K562 (cell line): ENCODE data around the gene THEM5. TPM values are rescaled to one million over a fixed set of nuclear protein-coding genes. Genes with fewer than 3 reads are reported as not detected.

Source experiments
- ATF7 ChIP-seq: fragments of 450-650 bp; IDR thresholded peaks from 2 replicates; pipeline ENCODE4 v1.7.1; 2014; ENCODE audit warnings: mild to moderate bottlenecking, moderate library complexity
- DIDO1 ChIP-seq: fragments of 450-650 bp; IDR thresholded peaks from 2 replicates; pipeline ENCODE4 v1.6.1; 2016; ENCODE audit warnings: low read depth, missing biosample characterization, missing genetic modification characterization
- DNMT1 ChIP-seq: fragments of 450-650 bp; IDR thresholded peaks from 2 replicates; pipeline ENCODE4 v1.6.1; 2016; ENCODE audit warnings: antibody characterized with exemption, mild to moderate bottlenecking
- FOSL1 ChIP-seq: fragments of 200-800 bp; sonication (Bioruptor generic); conservative IDR thresholded peaks from 2 replicates; pipeline ENCODE4 v1.6.1; 2016; ENCODE audit warnings: missing genetic modification characterization, missing compliant biosample characterization
- HIVEP1 ChIP-seq: fragments of 250-450 bp; sonication (Bioruptor Pico); IDR thresholded peaks from 2 replicates; pipeline ENCODE4 v1.4.0; 2020; ENCODE audit warnings: mild to moderate bottlenecking
- PHB2 ChIP-seq: fragments of 450-650 bp; IDR thresholded peaks from 2 replicates; pipeline ENCODE4 v1.6.1; 2017; ENCODE audit warnings: low read depth
- POLR2H ChIP-seq: IDR thresholded peaks from 2 replicates; pipeline ENCODE4 v1.6.1; 2016; ENCODE audit warnings: missing genetic modification characterization, low read depth, mild to moderate bottlenecking, control low read depth, missing compliant biosample characterization, moderate library complexity
- RBM22 ChIP-seq: fragments of 200-400 bp; formaldehyde crosslinking; IDR thresholded peaks from 2 replicates; pipeline ENCODE4 v1.6.1; 2018; ENCODE audit warnings: low read length, low read depth; ENCODE audit not compliant: poor library complexity, severe bottlenecking
- SAP30 ChIP-seq: fragments of 200-600 bp; sonication (generic); IDR thresholded peaks from 2 replicates; pipeline ENCODE4 v1.6.1; 2012; ENCODE audit warnings: borderline replicate concordance, low read depth, mild to moderate bottlenecking, moderate library complexity, low read length, control low read depth, inconsistent platforms; ENCODE audit not compliant: insufficient read depth, poor library complexity, severe bottlenecking
- TCF3 ChIP-seq: sonication (generic); formaldehyde crosslinking; IDR thresholded peaks from 2 replicates; pipeline ENCODE4 v1.4.0; 2020; ENCODE audit warnings: mild to moderate bottlenecking, missing genetic modification reagents
- TFAM ChIP-seq: fragments of 250-450 bp; sonication (Bioruptor Pico); conservative IDR thresholded peaks from 2 replicates; pipeline ENCODE4 v1.5.0; 2021; ENCODE audit warnings: mild to moderate bottlenecking, moderate library complexity
- ZC3H4 ChIP-seq: sonication (generic); formaldehyde crosslinking; IDR thresholded peaks from 2 replicates; pipeline ENCODE4 v1.9.0; 2021; ENCODE audit warnings: missing genetic modification reagents, borderline replicate concordance
- ZFP30 ChIP-seq: fragments of 250-450 bp; sonication (Bioruptor Pico); IDR thresholded peaks from 2 replicates; pipeline ENCODE4 v1.8.0; 2022; ENCODE audit warnings: moderate library complexity, mild to moderate bottlenecking, inconsistent platforms, borderline replicate concordance
- ZNF140 ChIP-seq: fragments of 250-450 bp; sonication (Bioruptor Pico); IDR thresholded peaks from 2 replicates; pipeline ENCODE4 v1.8.0; 2021; ENCODE audit warnings: moderate library complexity, mild to moderate bottlenecking, inconsistent platforms
- ZNF184 ChIP-seq: sonication (generic); formaldehyde crosslinking; IDR thresholded peaks from 2 replicates; pipeline ENCODE4 v1.5.0; 2020; ENCODE audit warnings: missing genetic modification reagents
- ZNF311 ChIP-seq: fragments of 250-450 bp; sonication (Bioruptor Pico); IDR thresholded peaks from 2 replicates; pipeline ENCODE4 v1.4.0; 2020; ENCODE audit warnings: mild to moderate bottlenecking, moderate library complexity
- ZNF507 ChIP-seq: conservative IDR thresholded peaks from 2 replicates; pipeline ENCODE4 v1.6.1; 2017; ENCODE audit warnings: missing genetic modification characterization, missing compliant biosample characterization
- ZNF584 ChIP-seq: fragments of 200-800 bp; sonication (Bioruptor generic); IDR thresholded peaks from 2 replicates; pipeline ENCODE4 v1.6.1; 2016; ENCODE audit warnings: low read depth, mild to moderate bottlenecking, missing genetic modification characterization, missing compliant biosample characterization
- polyA plus RNA-seq, 8 experiments: library from polyadenylated mRNA; depleted of rRNA in 4 of 8; stranded (reverse) in 5 of 8; unstranded in 3 of 8; fragments of >200 nt; fragmentation: Nextera tagmentation in 2 of 8; fragmentation: Illumina TruSeq in 1 of 8; extraction: Ambion mirVana in 2 of 8; extraction: Trizol in 1 of 8; gene quantifications; 2 replicates each; pipeline versions ENCODE4 v1.2.1 to v1.2.3, GENCODE V29; 2011 to 2014; ENCODE audit warnings: inconsistent platforms in 1 of 8, missing spikeins in 1 of 8
- total RNA-seq, 7 experiments: library from RNA; depleted of rRNA in 6 of 7; stranded (reverse); fragments of >200 nt in 6 of 7; fragmentation: Illumina TruSeq in 2 of 7; extraction: Trizol in 2 of 7; gene quantifications; 2 replicates each; pipeline versions ENCODE4 v1.2.1 to v1.2.3, GENCODE V29; 2011 to 2021; ENCODE audit warnings: low replicate concordance in 1 of 7
- TF ChIP-seq, protein P1 (sequence below): fragments of 250-450 bp; sonication (Bioruptor Pico); IDR thresholded peaks from 2 replicates; pipeline ENCODE4 v1.4.0; 2020; ENCODE audit warnings: mild to moderate bottlenecking, moderate library complexity, borderline replicate concordance
- TF ChIP-seq, protein P2 (sequence below): fragments of 450-650 bp; formaldehyde crosslinking; IDR thresholded peaks from 2 replicates; pipeline ENCODE4 v1.4.0; 2022; ENCODE audit warnings: missing genetic modification characterization
- TF ChIP-seq, protein P3 (sequence below): fragments of 450-650 bp; IDR thresholded peaks from 2 replicates; pipeline ENCODE4 v1.7.1; 2018; ENCODE audit warnings: mild to moderate bottlenecking, low read depth; ENCODE audit not compliant: partially characterized antibody

The THEM5 gene
- total and polyA plus RNA-seq, 9 of the 15 experiments (the other 6 are each of a cell fraction or from before 2014, with no cell fraction given) = not detected

DNA sequence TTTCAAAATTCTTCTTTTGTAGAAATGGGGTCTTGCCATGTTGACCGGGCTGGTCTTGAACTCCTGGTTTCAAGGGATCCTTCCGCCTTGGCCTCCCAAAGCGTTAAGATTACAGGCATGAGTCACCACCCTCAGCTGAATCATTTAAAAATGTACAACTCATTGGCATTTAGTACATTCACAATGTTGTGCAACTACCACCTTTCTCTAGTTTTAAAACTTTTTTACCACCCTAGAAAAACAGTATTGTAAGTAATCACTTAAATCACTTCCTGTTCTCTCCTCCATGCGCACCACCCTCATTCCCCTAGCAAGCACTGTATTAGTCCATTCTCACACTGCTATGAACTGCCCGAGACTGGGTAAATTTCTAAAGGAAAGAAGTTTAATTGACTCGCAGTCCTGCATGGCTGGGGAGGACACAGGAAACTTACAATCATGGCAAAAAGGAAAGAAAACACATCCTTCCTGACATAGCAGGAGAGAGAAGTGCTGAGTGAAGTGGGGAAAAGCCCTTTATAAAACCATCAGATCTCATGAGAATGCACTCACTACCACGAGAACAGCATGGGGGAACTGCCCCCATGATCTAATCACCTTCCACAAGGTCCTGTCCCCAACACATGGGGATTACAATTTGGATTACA, 14.4 kb upstream of the THEM5 start (continued):
- TF ChIP-seq, protein P1, sequence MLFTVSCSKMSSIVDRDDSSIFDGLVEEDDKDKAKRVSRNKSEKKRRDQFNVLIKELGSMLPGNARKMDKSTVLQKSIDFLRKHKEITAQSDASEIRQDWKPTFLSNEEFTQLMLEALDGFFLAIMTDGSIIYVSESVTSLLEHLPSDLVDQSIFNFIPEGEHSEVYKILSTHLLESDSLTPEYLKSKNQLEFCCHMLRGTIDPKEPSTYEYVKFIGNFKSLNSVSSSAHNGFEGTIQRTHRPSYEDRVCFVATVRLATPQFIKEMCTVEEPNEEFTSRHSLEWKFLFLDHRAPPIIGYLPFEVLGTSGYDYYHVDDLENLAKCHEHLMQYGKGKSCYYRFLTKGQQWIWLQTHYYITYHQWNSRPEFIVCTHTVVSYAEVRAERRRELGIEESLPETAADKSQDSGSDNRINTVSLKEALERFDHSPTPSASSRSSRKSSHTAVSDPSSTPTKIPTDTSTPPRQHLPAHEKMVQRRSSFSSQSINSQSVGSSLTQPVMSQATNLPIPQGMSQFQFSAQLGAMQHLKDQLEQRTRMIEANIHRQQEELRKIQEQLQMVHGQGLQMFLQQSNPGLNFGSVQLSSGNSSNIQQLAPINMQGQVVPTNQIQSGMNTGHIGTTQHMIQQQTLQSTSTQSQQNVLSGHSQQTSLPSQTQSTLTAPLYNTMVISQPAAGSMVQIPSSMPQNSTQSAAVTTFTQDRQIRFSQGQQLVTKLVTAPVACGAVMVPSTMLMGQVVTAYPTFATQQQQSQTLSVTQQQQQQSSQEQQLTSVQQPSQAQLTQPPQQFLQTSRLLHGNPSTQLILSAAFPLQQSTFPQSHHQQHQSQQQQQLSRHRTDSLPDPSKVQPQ (CRISPR knock-in tag) = no peak
- TF ChIP-seq ZNF584 (CRISPR knock-in tag) = no peak
- TF ChIP-seq, protein P2, sequence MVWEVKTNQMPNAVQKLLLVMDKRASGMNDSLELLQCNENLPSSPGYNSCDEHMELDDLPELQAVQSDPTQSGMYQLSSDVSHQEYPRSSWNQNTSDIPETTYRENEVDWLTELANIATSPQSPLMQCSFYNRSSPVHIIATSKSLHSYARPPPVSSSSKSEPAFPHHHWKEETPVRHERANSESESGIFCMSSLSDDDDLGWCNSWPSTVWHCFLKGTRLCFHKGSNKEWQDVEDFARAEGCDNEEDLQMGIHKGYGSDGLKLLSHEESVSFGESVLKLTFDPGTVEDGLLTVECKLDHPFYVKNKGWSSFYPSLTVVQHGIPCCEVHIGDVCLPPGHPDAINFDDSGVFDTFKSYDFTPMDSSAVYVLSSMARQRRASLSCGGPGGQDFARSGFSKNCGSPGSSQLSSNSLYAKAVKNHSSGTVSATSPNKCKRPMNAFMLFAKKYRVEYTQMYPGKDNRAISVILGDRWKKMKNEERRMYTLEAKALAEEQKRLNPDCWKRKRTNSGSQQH (CRISPR knock-in tag) = no peak
- no peak for TF ChIP-seq ATF7
- no peak for TF ChIP-seq ZNF140 (CRISPR knock-in tag)
- peak; percentile 92 for TF ChIP-seq FOSL1
- no peak for TF ChIP-seq DNMT1
- TF ChIP-seq HIVEP1 (CRISPR knock-in tag) = no peak
- TF ChIP-seq DIDO1 (tag) = no peak
- no peak for TF ChIP-seq ZFP30 (CRISPR knock-in tag)
- no peak for TF ChIP-seq ZNF311 (CRISPR knock-in tag)
- TF ChIP-seq ZNF507 (tag) = no peak
- no peak for TF ChIP-seq ZC3H4 (CRISPR knock-in tag)
- no peak for TF ChIP-seq TFAM (CRISPR knock-in tag)
- TF ChIP-seq ZNF184 = no peak
- TF ChIP-seq, protein P3, sequence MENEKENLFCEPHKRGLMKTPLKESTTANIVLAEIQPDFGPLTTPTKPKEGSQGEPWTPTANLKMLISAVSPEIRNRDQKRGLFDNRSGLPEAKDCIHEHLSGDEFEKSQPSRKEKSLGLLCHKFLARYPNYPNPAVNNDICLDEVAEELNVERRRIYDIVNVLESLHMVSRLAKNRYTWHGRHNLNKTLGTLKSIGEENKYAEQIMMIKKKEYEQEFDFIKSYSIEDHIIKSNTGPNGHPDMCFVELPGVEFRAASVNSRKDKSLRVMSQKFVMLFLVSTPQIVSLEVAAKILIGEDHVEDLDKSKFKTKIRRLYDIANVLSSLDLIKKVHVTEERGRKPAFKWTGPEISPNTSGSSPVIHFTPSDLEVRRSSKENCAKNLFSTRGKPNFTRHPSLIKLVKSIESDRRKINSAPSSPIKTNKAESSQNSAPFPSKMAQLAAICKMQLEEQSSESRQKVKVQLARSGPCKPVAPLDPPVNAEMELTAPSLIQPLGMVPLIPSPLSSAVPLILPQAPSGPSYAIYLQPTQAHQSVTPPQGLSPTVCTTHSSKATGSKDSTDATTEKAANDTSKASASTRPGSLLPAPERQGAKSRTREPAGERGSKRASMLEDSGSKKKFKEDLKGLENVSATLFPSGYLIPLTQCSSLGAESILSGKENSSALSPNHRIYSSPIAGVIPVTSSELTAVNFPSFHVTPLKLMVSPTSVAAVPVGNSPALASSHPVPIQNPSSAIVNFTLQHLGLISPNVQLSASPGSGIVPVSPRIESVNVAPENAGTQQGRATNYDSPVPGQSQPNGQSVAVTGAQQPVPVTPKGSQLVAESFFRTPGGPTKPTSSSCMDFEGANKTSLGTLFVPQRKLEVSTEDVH = no peak
- no peak for TF ChIP-seq PHB2
- TF ChIP-seq RBM22 = no peak
- TF ChIP-seq POLR2H (tag) = no peak
- TF ChIP-seq TCF3 (CRISPR knock-in tag) = no peak
- TF ChIP-seq SAP30 = no peak
